Daoy (cell line): ENCODE results near the gene TEX52. TPM values are rescaled to one million over a fixed set of nuclear protein-coding genes. Genes with fewer than 3 reads are reported as not detected.
A peak's percentile ranks its signal among the peaks of the same experiment; 100 is the strongest.
"Not testable (repeated sequence)": the region's sequence is repeated elsewhere in the genome, so short reads cannot be mapped to it uniquely, and the experiment has no call there.

Experiments used
- DNase-seq: peaks from one replicate; pipeline ENCODE4 v3.0.0-alpha.2; 2015; ENCODE audit warnings: low read depth
- total RNA-seq: library from RNA; depleted of rRNA; stranded (reverse); fragments of >200 nt; shearing (Covaris generic); gene quantifications from 2 replicates; pipeline ENCODE4 v1.2.3, GENCODE V29; 2014; rRNA removed

TEX52 gene
- total RNA-seq, result not detected in 2 replicates

DNA sequence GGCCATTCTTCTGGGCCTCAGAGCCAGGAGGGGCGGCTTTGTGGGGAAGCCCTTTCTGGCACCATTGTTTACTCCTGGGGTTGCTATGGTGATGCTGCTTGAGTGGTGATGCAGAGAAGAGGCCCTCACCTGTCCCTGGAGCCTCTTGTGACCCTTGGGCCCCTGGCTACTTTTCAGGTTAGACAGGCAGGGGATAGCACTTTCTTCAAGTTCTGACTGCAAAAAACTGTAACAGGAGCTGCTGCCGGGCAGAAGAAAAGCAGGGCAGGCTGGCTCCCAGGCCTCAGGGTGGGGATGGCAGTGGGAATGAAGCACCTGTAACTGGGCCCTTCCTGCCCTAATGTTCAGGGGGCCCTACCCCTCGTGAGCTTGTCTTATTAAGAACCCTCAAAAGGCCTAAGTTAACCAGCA, at the start of gene TEX52:
Gene TEX52 (minus strand): TSS at position 19 of the 411 bp plus-strand sequence. CDS start 13 bp downstream, at position 6.
- no peak for DNase-seq

DNA sequence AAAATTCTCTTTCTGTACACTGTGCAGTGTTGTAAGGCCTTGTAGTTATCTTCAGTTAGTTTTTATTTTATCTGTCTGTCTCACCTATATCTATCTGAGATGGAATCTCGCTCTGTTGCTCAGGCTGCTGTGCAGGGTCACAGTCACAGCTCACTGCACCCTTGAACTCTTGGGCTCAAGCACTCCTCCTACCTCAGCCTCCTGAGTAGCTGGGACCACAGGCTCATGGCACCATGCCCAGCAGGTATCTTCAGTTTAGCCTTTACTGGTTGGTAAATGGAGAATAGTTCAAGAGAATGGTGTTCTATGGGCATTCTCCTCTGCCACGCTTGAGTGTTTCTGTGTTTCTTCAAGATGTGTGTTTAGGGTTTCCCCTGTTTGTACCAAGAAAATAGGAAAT, 47.4 kb upstream of the TEX52 start:
- no peak for DNase-seq

DNA sequence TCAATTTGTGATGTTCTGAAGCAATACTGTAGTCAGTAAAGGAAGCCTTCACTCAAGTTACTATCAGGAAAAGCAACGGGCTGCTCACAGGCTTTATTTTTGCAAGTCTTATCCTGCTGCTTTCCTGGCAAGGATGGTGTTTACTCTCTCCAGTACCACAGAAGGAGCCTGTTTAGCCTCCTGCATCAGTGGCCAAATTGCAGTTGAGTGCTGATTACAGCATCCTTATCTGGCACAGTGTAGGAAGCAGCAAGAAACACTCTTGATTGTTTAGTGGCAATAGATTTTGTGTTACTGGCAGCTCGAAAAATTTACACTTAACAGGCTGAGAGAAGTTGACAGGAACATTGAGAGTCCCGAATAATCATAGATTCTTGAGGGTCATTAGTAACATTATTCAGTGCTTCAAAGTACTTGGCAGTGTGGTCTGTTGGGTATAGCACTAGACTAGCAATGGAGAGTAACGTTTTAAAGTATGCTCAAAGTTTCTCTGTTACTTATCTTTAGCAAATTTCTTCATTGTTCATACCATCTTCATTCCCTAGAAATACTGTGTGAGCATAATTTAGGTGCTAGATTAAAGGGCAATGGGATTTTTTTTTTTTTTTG, 45.5 kb upstream of the TEX52 start:
- DNase-seq, result no peak

- DNase-seq, result no peak
Observed at GRCh38 chr12:2900642-2901041, 43.8 kb upstream of the TEX52 start.

DNA sequence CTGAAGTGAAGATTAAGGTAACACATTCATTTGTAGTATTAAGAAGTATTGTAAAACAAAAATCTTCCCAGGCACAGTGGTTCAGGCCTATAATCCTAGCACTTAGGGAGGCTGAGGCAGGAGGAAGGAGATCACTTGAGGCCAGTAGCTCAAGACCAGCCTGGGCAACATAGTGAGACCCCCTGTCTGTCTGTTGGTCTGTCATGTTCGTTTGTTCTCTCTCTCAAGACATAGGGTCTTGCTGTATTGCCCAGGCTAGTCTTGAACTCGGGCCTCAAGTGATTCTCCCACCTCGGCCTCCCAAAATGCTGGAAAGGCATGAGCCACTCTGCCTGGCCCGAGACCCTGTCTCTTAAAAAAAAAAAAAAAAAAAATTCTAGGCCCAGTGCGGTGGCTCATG, 40.6 kb upstream of the TEX52 start:
- no peak for DNase-seq

DNA sequence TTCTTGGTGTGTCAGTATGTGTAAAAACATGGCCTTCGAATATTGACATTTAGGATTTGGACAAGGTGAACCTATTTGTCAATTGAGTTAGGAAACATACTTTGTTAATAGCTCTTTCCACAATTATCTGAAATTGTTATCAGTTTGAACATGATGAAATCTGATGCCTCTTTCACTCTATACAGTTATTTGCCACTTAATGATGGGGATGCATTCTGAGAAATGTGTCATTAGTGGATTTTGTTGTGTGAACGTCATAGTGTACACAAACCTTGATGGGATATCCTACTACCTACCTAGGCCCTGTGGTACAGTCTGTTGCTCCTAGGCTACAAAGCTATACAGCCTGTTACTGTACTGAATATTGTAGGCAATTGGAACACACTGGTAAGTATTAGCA, 38.7 kb upstream of the TEX52 start:
- DNase-seq, result no peak

DNA sequence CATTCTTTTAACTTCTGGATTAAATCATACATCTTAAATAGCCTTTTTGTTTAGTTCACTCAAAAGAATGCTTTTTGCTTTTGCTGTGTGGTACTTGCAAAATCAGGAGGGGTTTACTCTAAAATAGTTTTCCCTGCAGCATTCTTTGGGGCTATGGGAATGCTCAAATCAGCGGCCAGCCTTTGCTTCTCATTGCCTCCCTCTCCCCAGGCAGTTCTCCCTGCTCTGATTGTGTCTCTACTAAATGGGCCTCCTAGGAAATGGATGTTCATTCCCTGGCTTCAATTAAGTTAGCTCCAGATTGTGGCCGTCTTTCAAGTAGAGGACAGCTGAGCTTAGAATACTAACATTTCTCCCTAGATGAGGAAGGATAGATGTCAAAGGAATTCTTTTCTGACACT, 38.2 kb upstream of the TEX52 start:
- no peak for DNase-seq

GRCh38 chr12:2893007-2893406, 36.2 kb upstream of the TEX52 start:
- peak; percentile 70 for DNase-seq

GRCh38 chr12:2892246-2892645, 35.4 kb upstream of the TEX52 start:
- DNase-seq, result no peak

GRCh38 chr12:2891240-2892053, 34.6 kb upstream of the TEX52 start:
- DNase-seq, result peak; percentile 73

DNA sequence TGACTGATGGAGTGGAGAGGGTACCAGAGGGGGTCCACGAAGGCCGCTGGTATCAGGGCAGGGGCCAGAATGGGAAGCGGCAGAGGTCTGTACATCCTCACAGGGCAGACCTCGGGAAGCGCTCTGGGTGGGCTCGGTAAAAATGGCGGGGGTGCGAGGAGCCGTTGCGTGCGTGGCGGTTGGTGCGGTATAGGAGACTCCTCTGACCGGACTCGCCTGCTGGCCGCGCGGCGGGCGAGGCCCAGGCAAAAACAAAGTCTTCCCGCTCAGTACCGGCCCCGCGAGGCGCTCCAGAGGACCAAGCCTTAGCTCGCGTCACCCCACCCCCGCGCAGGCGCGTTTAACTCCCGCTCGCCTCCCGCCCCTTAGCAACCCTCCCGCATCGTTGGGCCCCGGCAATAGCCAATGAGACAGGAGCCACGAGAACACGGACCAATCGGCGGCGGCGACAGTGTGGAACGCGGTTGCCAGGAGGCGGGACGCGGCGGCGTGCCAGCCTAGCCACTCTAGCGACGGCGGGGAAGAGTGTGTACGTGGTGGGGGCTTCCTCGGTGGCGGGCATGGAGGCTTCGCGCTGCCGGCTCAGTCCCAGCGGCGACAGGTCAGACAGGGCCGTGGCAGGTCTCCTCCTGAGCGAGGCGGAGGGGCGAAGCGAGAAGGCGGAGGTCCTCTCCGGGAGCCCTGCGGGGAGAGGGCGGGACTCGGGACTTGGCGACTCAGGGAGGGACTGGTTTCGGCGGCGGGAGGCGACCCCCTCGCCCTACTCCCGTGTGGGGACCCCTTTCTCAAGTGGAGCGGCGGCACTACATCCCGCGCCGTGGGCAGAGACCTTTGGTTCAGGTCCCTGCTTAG, 33.8 kb upstream of the TEX52 start, which contains the start of gene TULP3:
Gene TULP3 (plus strand): TSS at position 504 of the 852 bp plus-strand sequence. CDS start 57 bp downstream, at position 561.
- DNase-seq, result peak; percentile 100

DNA sequence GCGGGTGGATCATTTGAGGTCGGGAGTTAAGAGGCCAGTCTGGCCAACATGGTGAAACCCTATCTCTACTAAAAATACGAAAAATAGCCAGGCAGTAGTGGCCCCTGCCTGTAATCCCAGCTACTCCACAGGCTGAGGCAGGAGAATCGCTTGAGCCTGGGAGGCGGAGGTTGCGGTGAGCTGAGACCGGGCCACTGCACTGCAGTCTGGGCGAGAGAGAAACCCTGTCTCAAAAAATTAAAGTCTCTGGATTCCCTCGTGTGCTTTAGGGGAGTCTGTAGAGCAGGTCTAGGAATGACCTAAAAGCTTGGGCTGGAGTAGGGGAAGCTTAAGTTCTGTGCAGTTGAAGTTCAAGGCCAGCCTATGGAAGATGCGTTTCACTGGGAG, 33.2 kb upstream of the TEX52 start:
- no peak for DNase-seq

- no peak for DNase-seq
Observed at GRCh38 chr12:2886768-2887450, 30.1 kb upstream of the TEX52 start.

DNA sequence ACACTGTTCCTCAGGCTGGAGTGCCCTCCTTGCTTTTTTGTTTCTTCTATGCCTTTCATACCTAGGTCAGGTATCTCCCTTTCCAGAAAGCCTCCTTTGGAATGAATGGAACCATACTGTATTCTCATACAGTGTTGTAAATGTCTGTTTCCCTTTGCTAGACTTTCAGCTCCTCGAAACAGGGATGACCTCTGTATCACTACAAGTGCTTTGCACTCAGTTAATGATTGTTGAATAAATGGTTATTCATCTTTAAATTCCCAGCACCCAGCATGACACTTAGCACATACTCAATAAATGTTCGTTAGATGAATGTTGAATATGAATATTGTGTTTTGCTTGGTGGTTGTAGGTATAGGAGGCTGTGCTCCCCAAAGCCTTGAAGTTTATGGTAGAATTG, 28.0 kb upstream of the TEX52 start:
- no peak for DNase-seq

DNA sequence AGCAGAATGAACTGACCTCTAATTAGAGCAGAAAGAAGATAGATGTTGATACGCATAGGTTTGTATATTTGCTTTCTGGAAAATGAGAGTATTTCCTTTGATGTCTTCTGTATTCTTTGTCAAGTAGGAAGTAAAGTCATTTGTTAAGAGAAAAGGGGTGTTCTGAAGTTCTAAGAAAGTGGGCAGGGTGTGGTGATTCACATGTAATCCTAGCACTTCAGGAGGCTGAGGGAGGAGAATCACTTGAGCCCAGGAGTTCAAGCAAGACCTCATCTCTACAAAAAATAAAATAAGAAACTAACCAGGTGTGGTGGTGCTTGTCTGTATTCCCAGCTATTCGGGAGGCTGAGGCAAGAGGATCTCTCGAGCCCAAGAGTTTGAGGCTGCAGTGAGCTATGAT, 23.0 kb upstream of the TEX52 start:
- DNase-seq, result no peak

DNA sequence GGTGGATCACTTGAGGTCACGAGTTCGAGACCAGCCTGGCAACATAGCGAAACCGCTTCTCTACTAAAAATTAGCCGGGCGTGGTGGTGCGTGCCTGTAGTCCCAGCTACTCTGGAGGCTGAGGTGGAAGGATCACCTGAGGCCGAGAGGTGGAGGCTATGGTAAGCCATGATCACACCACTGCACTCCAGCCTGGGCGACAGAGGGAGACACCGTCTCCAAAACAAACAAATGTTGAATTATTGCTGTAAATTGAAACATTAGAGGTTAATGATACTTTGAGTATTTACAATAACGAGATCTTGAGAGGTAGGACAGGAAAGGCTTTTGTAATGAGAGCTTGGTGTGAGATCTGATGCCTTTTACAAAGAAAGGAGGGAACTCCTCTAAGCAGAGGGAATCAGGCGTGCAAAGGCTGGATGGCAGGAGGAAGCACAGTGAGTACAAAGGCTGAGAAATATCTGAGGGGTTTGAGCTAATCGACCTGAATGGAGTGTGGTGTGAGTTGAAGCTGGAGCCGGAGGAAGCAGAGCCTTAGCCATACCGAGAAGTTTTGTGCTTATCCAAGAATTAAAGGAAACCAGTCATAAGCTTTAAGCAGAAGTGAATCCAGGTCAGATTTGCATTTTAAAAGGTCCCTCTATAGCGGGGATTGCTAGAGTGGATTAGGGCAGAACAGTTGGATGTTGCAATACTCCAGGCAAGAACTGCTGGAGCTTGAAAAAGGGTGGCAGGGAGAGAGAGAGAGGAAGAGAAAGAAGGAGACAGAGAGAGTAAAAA, 21.3 kb upstream of the TEX52 start:
- no peak for DNase-seq

- DNase-seq, result peak; percentile 95
Observed at GRCh38 chr12:2877047-2877952, 20.5 kb upstream of the TEX52 start, which contains the start of the genes FOXM1 and RHNO1. FOXM1 (minus strand) TSS chr12:2877174; CDS start chr12:2874478, 2,696 bp downstream. RHNO1 (plus strand) TSS chr12:2877223; CDS start chr12:2885367, 8,144 bp downstream.

DNA sequence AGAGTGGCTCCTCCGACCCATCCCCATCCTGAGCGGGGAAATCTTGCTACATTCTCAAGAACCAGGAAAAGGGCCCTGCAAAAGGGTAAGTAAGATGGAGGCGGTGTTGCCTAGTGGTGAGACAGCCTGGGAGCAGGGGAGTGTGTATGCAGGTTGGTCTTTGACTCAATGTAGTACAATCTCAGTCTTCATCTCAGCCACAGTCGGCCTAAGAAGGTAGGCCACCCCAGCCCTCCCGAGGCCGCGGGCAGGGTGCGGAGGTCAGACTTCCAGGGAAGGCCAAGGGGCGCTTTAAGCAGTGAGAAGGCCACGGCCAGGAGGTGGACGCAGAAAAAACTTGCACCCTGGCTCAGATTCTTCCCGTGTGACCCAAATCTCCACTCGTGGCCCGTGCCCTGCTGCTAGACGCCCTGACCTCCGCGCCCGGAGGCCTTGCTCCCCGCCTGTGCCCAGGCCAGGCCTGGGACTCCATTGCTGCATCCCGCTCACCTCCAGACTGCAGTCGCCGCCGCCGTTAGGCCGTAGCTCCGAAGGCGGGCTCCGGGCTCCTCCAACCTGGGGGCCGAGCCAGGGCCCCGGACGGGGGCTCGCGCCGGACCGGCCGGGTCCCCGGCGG, 19.7 kb upstream of the TEX52 start:
- peak; percentile 48 for DNase-seq

DNA sequence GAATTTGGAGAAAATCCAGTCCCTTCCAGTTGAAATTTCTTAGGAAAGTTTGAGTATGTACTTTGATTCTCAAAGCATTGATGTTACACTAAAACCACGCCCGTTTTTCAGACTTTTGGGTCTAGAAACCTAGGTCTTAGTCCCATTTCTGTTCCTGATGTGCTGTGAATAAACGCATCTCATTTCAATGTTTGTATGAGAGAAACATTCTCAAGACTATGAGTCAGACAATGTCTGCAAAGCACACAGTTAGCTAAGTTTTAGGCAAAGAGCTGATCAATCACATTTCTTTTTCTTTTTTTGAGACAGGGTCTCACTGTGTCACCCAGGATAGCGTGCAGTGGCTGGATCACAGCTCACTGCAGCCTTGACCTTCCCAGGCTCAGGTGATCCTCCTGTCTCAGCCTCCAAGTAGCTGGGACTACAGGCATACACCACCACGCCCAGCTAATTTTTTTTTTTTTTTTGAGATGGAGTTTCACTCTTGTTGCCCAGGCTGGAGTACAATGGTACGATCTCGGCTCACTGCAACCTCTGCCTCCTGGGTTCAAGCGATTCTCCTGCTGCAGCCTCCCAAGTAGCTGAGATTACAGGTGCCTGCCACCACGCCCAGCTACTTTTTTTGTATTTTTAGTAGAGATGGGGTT, 12.3 kb upstream of the TEX52 start:
- not testable (repeated sequence) for DNase-seq
